ENCODE results near the gene DRD5.

- TF ChIP-seq EZH2 (optimal IDR thresholded peaks at IDR 0.05; ENCODE audit: low read depth, low read length) (no peak), CTCF (IDR thresholded peaks at IDR 0.05; ENCODE audit: low read length) (no peak)
These were observed 34.9 kb downstream of the DRD5 start for GRCh38 chr4:9816285-9816684.

Measured in MM.1S (cell line).